HG03432 (cell line): ENCODE data around the gene MARK4.

Source experiments
- ATAC-seq: cut with Tn5 transposase; IDR thresholded peaks from one replicate; pipeline ENCODE4 v1.9.1; 2021; ENCODE audit warnings: mild to moderate bottlenecking, moderate library complexity; ENCODE audit not compliant: unreplicated experiment

Gene MARK4

DNA sequence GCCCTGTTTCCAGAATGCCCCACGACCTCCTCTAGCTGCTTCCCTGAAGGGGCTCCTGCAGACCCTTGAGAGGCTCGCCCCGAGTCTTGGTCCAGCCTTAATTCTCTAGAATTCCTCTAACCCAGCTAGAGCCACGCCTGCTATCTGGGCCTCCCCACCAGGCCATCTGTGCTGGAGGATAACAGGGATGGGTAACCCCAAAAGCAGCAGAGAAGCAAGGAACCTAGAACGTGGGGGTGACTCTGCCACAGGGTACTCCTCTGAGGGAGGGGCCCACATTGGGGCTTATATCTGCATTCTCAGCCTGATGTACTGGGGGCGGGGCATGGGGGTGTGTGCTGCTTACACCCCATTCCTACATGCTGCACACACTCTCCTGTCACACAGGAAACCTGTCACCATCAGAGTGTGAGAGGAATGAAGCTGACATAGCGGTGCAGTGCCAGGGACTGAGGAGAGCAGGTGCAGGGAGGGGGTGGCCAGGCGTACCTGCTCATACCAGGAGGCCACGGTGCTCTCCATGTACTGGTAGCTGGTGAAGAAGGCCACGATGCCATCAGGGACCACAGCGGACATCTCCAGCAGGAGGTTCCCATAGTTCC, 103.3 kb downstream of the MARK4 start:
- no peak for ATAC-seq
